Keratinocyte (primary cell): ENCODE measurements around the gene SLC35E4. TPM values are rescaled to one million over a fixed set of nuclear protein-coding genes. Genes with fewer than 3 reads are reported as not detected.

Experiments
- DNase-seq: peaks from one replicate; pipeline ENCODE4 v3.0.0-alpha.2; 2011; ENCODE audit warnings: low read depth, missing footprints, low spot score
- FAIRE-seq: peaks from 2 replicates; lab custom pipeline; 2011; peaks lifted over from hg19 to GRCh38; lab: Jason Lieb, UNC
- H2AFZ ChIP-seq: 2 replicates; pipeline ENCODE4 v1.6.0; 2012; ENCODE audit warnings: low read length, control low read depth, inconsistent platforms; ENCODE audit not compliant: control insufficient read depth
- H3K27ac ChIP-seq: 2 replicates; pipeline ENCODE4 v1.5.1; 2011; ENCODE audit warnings: low read length; ENCODE audit not compliant: control insufficient read depth, insufficient read depth
- H3K27me3 ChIP-seq: 3 replicates; pipeline ENCODE4 v1.6.0; 2011; ENCODE audit warnings: low read length; ENCODE audit not compliant: control insufficient read depth, insufficient read depth; ENCODE audit errors: extremely low read depth
- H3K36me3 ChIP-seq, 2 experiments: 2 replicates in 1 of 2; 3 replicates in 1 of 2; pipeline ENCODE4 v1.5.1; 2011; ENCODE audit warnings: low read length in 2 of 2, mild to moderate bottlenecking in 1 of 2; ENCODE audit not compliant: control insufficient read depth in 2 of 2, insufficient read depth in 2 of 2; ENCODE audit errors: extremely low read depth in 1 of 2
- H3K4me1 ChIP-seq: 3 replicates; pipeline ENCODE4 v1.5.1; 2011; ENCODE audit warnings: low read length; ENCODE audit not compliant: control insufficient read depth, insufficient read depth; ENCODE audit errors: extremely low read depth
- H3K4me2 ChIP-seq: 3 replicates; pipeline ENCODE4 v1.6.0; 2011; ENCODE audit warnings: low read depth, low read length; ENCODE audit not compliant: control insufficient read depth, insufficient read depth; ENCODE audit errors: extremely low read depth
- H3K4me3 ChIP-seq, 3 experiments: fragments of 200-600 bp in 1 of 3; sonication (generic) in 1 of 3; 2 replicates in 2 of 3; 3 replicates in 1 of 3; pipeline ENCODE4 v1.5.1; 2011 to 2016; ENCODE audit warnings: low read length in 3 of 3, mild to moderate bottlenecking in 3 of 3, control low read depth in 2 of 3, inconsistent platforms in 1 of 3, low read depth in 1 of 3, mixed read lengths in 1 of 3, mixed run types in 1 of 3, moderate library complexity in 1 of 3; ENCODE audit not compliant: control insufficient read depth in 2 of 3, insufficient read depth in 2 of 3; ENCODE audit errors: extremely low read depth in 1 of 3
- H3K79me2 ChIP-seq: 2 replicates; pipeline ENCODE4 v1.6.0; 2012; ENCODE audit warnings: low read length; ENCODE audit not compliant: control insufficient read depth, insufficient read depth
- H3K9ac ChIP-seq: 3 replicates; pipeline ENCODE4 v1.6.0; 2011; ENCODE audit warnings: low read length; ENCODE audit not compliant: control insufficient read depth, insufficient read depth; ENCODE audit errors: extremely low read depth
- H3K9me1 ChIP-seq: 3 replicates; pipeline ENCODE4 v1.6.0; 2011; ENCODE audit warnings: low read length; ENCODE audit not compliant: control insufficient read depth, insufficient read depth; ENCODE audit errors: extremely low read depth
- H3K9me3 ChIP-seq: 2 replicates; pipeline ENCODE4 v1.5.1; 2012; ENCODE audit warnings: low read depth, low read length; ENCODE audit not compliant: control insufficient read depth
- H4K20me1 ChIP-seq: 3 replicates; pipeline ENCODE4 v1.6.0; 2011; ENCODE audit warnings: low read length; ENCODE audit not compliant: control insufficient read depth, insufficient read depth; ENCODE audit errors: extremely low read depth
- EZH2 ChIP-seq: IDR thresholded peaks from one replicate; pipeline ENCODE4 v1.6.1; 2012; ENCODE audit warnings: inconsistent platforms, mild to moderate bottlenecking, low read length, moderate library complexity
- dilution Hi-C: fragments of 300-500 bp; cut with MboI; formaldehyde crosslinking; loops from one replicate; pipeline ENCODE4 v1.7.0; 2020; ENCODE audit warnings: low sequenced_read_pairs; ENCODE audit not compliant: extremely low pct_ligation_motif_present
- polyA plus RNA-seq, 5 experiments: library from polyadenylated mRNA; depleted of rRNA in 3 of 5; stranded (reverse) in 3 of 5; stranded (forward) in 1 of 5; unstranded in 1 of 5; fragments of >200 nt; gene quantifications; 1 replicate in 1 of 5; 2 replicates in 3 of 5; 3 replicates in 1 of 5; pipeline versions ENCODE4 v1.2.1 to v1.2.3, GENCODE V29; 2011 to 2012; ENCODE audit warnings: missing spikeins in 2 of 5, low read depth in 1 of 5, low replicate concordance in 1 of 5
- TF ChIP-seq, protein P1 (sequence below), 3 experiments: IDR thresholded peaks in 1 of 3; conservative IDR thresholded peaks in 1 of 3; optimal IDR thresholded peaks in 1 of 3; 2 replicates in 2 of 3; 3 replicates in 1 of 3; pipeline versions ENCODE3 to v1.5.1; 2011; ENCODE audit warnings: low read length in 3 of 3, mild to moderate bottlenecking in 3 of 3, moderate library complexity in 2 of 3, control low read depth in 1 of 3, inconsistent platforms in 1 of 3; ENCODE audit not compliant: insufficient read depth in 2 of 3; ENCODE audit errors: extremely low read depth in 1 of 3

The SLC35E4 gene
- polyA plus RNA-seq, 1 donor (not counting 4 experiments of a cell fraction or from before 2014, with no cell fraction given) = 2.3 TPM

DNA sequence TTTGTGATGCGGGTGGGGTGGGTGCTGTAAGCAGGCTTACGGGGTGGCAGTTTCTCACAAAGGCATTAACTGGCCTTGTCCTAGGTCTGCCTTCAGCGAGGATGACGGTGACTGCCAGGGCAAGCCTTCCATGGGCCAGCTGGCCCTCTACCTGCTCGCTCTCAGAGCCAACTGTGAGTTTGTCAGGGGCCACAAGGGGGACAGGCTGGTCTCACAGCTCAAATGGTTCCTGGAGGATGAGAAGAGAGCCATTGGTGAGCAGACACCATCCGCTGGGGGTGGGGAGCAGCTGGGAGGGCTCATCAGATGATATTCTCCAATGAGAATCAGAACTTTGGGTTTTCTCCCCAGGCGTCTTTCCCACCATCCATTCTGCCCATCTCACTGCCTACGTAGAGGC is 22.8 kb upstream of the SLC35E4 start:
- dilution Hi-C loops = no loop called here
- FAIRE-seq = no peak
- H3K27ac ChIP-seq = no peak overlapping the region
- no peaks in the 10 kb centered on the region for H3K79me2 ChIP-seq
- no peaks in the 10 kb centered on the region for H4K20me1 ChIP-seq
- no peaks in the 10 kb centered on the region for H3K9me3 ChIP-seq
- no peak overlapping the region for H3K9ac ChIP-seq
- no peaks in the 10 kb centered on the region for H3K27me3 ChIP-seq
- H3K9me1 ChIP-seq = no peaks in the 10 kb centered on the region
- H2AFZ ChIP-seq = no peak overlapping the region
- H3K4me2 ChIP-seq = no peak overlapping the region
- H3K4me3 ChIP-seq = no peak overlapping the region
- DNase-seq = no peak
- H3K4me1 ChIP-seq = peaks cover 13% of the 10 kb centered on the region
- TF ChIP-seq, protein P1, sequence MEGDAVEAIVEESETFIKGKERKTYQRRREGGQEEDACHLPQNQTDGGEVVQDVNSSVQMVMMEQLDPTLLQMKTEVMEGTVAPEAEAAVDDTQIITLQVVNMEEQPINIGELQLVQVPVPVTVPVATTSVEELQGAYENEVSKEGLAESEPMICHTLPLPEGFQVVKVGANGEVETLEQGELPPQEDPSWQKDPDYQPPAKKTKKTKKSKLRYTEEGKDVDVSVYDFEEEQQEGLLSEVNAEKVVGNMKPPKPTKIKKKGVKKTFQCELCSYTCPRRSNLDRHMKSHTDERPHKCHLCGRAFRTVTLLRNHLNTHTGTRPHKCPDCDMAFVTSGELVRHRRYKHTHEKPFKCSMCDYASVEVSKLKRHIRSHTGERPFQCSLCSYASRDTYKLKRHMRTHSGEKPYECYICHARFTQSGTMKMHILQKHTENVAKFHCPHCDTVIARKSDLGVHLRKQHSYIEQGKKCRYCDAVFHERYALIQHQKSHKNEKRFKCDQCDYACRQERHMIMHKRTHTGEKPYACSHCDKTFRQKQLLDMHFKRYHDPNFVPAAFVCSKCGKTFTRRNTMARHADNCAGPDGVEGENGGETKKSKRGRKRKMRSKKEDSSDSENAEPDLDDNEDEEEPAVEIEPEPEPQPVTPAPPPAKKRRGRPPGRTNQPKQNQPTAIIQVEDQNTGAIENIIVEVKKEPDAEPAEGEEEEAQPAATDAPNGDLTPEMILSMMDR (optimal IDR thresholded peaks at IDR 0.05 in 1 of 3, IDR thresholded peaks at IDR 0.05 in 1 of 3, conservative IDR thresholded peaks at IDR 0.05 in 1 of 3; ENCODE audit: extremely low read depth in 1 of 3, insufficient read depth in 2 of 3, low read length in 3 of 3) = no peak
- no peak for TF ChIP-seq EZH2
- no peaks in the 10 kb centered on the region for H3K36me3 ChIP-seq

GRCh38 chr22:30614268-30614667 is 21.3 kb upstream of the SLC35E4 start:
- H3K9me3 ChIP-seq = no peaks in the 10 kb centered on the region
- H3K36me3 ChIP-seq = no peaks in the 10 kb centered on the region
- no peak overlapping the region for H3K4me2 ChIP-seq
- DNase-seq (no peak), FAIRE-seq (no peak)
- H3K27me3 ChIP-seq = no peaks in the 10 kb centered on the region
- peaks cover 6% of the 10 kb centered on the region for H3K4me1 ChIP-seq
- no peaks in the 10 kb centered on the region for H3K79me2 ChIP-seq
- H3K9me1 ChIP-seq = no peaks in the 10 kb centered on the region
- no peak overlapping the region for H3K27ac ChIP-seq
- no peak overlapping the region for H3K9ac ChIP-seq
- H4K20me1 ChIP-seq = no peaks in the 10 kb centered on the region
- H3K4me3 ChIP-seq = no peak overlapping the region
- dilution Hi-C loops = no loop called here
- H2AFZ ChIP-seq = no peak overlapping the region
- TF ChIP-seq EZH2 = no peak
- TF ChIP-seq, protein P1 (optimal IDR thresholded peaks at IDR 0.05 in 1 of 3, IDR thresholded peaks at IDR 0.05 in 1 of 3, conservative IDR thresholded peaks at IDR 0.05 in 1 of 3; ENCODE audit: extremely low read depth in 1 of 3, insufficient read depth in 2 of 3, low read length in 3 of 3) = no peak
